MM.1S (cell line): ENCODE measurements around the gene SORBS2.

Experiments
- DNase-seq: peaks from one replicate; pipeline ENCODE4 v3.0.0-alpha.2; 2015
- H2AFZ ChIP-seq: fragments of 300-600 bp; sonication (generic); 2 replicates; pipeline ENCODE4 v1.6.0; 2016; ENCODE audit warnings: antibody characterized with exemption, low read length
- H3F3A ChIP-seq: fragments of 300-600 bp; sonication (generic); 2 replicates; pipeline ENCODE4 v1.6.1; 2016; ENCODE audit warnings: mild to moderate bottlenecking, antibody characterized with exemption, low read length, moderate library complexity, mixed read lengths; ENCODE audit not compliant: insufficient read depth
- H3K27ac ChIP-seq: fragments of 300-600 bp; sonication (generic); 2 replicates; pipeline ENCODE4 v1.5.1; 2016; ENCODE audit warnings: mild to moderate bottlenecking, low read length
- H3K27me3 ChIP-seq: fragments of 300-600 bp; sonication (generic); replicated peaks from 2 replicates; pipeline ENCODE4 v1.6.0; 2016; ENCODE audit warnings: low read length; ENCODE audit not compliant: insufficient read depth
- H3K36me3 ChIP-seq: fragments of 300-600 bp; sonication (generic); replicated peaks from 2 replicates; pipeline ENCODE4 v1.6.1; 2016; ENCODE audit warnings: mild to moderate bottlenecking, low read length, mixed read lengths; ENCODE audit not compliant: insufficient read depth
- H3K4me1 ChIP-seq: fragments of 300-600 bp; sonication (generic); 2 replicates; pipeline ENCODE4 v1.6.1; 2016; ENCODE audit warnings: low read length, mixed read lengths
- H3K4me2 ChIP-seq: fragments of 300-600 bp; sonication (generic); 2 replicates; pipeline ENCODE4 v1.6.0; 2016; ENCODE audit warnings: low read depth, low read length
- H3K4me3 ChIP-seq: fragments of 300-600 bp; sonication (generic); 2 replicates; pipeline ENCODE4 v1.5.1; 2016; ENCODE audit warnings: low read length, mixed read lengths
- H3K79me2 ChIP-seq: fragments of 300-600 bp; sonication (generic); 2 replicates; pipeline ENCODE4 v1.6.1; 2016; ENCODE audit warnings: mixed run types, low read length, mixed read lengths
- H3K9ac ChIP-seq: fragments of 300-600 bp; sonication (generic); 2 replicates; pipeline ENCODE4 v1.6.1; 2016; ENCODE audit warnings: low read length, mixed read lengths
- H3K9me2 ChIP-seq: fragments of 300-600 bp; sonication (generic); replicated peaks from 2 replicates; pipeline ENCODE4 v1.6.1; 2016; ENCODE audit warnings: mild to moderate bottlenecking, low read length, mixed read lengths; ENCODE audit not compliant: insufficient read depth
- H3K9me3 ChIP-seq: fragments of 300-600 bp; sonication (generic); replicated peaks from 2 replicates; pipeline ENCODE4 v1.6.1; 2016; ENCODE audit warnings: mild to moderate bottlenecking, low read length, mixed read lengths; ENCODE audit not compliant: insufficient read depth
- H4K20me1 ChIP-seq: fragments of 300-600 bp; sonication (generic); 2 replicates; pipeline ENCODE4 v1.6.1; 2016; ENCODE audit warnings: mild to moderate bottlenecking, low read length, moderate library complexity, mixed read lengths; ENCODE audit not compliant: insufficient read depth
- EZH2 ChIP-seq: fragments of 300-600 bp; sonication (generic); optimal IDR thresholded peaks from 2 replicates; pipeline ENCODE3; 2017; ENCODE audit warnings: low read depth, mild to moderate bottlenecking, antibody characterized with exemption, low read length, mixed read lengths
- EZH2phosphoT487 ChIP-seq: fragments of 300-600 bp; sonication (generic); IDR thresholded peaks from 2 replicates; pipeline ENCODE4 v1.6.1; 2018; ENCODE audit warnings: antibody characterized with exemption, low read length
- TF ChIP-seq, protein P1 (sequence below): fragments of 300-600 bp; sonication (generic); IDR thresholded peaks from 2 replicates; pipeline ENCODE4 v1.5.1; 2016; ENCODE audit warnings: antibody characterized with exemption, low read length, mixed read lengths

SORBS2 gene

DNA sequence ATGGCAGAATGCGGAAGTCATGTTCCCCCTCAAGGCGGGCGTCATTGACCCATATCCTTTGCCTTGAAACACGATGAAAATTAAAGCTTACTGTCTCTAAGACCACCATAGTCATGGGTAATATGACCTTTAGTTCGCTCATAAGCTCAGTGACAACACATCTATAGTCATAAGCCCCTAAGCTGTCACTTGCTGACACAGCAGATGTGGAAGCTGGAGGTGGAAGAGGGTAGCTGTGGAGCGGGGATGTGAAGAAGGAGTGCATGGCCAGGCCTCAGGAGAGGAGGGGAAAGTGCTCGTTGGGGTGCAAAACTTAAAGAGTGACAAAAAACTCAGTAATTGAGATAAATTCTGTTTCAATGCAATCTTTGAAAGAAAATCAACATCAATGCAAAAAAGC is 142.7 kb downstream of the SORBS2 start:
- no peak overlapping the region for H3K4me2 ChIP-seq
- DNase-seq, result no peak
- no peaks in the 10 kb centered on the region for H3K9me2 ChIP-seq
- no peak overlapping the region for H3K27ac ChIP-seq
- no peak overlapping the region for H3K9ac ChIP-seq
- no peaks in the 10 kb centered on the region for H3K79me2 ChIP-seq
- H3K27me3 ChIP-seq, result no peaks in the 10 kb centered on the region
- TF ChIP-seq EZH2phosphoT487 (no peak), EZH2 (no peak)
- TF ChIP-seq, protein P1, sequence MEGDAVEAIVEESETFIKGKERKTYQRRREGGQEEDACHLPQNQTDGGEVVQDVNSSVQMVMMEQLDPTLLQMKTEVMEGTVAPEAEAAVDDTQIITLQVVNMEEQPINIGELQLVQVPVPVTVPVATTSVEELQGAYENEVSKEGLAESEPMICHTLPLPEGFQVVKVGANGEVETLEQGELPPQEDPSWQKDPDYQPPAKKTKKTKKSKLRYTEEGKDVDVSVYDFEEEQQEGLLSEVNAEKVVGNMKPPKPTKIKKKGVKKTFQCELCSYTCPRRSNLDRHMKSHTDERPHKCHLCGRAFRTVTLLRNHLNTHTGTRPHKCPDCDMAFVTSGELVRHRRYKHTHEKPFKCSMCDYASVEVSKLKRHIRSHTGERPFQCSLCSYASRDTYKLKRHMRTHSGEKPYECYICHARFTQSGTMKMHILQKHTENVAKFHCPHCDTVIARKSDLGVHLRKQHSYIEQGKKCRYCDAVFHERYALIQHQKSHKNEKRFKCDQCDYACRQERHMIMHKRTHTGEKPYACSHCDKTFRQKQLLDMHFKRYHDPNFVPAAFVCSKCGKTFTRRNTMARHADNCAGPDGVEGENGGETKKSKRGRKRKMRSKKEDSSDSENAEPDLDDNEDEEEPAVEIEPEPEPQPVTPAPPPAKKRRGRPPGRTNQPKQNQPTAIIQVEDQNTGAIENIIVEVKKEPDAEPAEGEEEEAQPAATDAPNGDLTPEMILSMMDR, result no peak
- no peak overlapping the region for H2AFZ ChIP-seq
- H3K36me3 ChIP-seq, result no peaks in the 10 kb centered on the region
- H4K20me1 ChIP-seq, result no peaks in the 10 kb centered on the region
- no peaks in the 10 kb centered on the region for H3K4me1 ChIP-seq
- no peaks in the 10 kb centered on the region for H3K9me3 ChIP-seq
- no peak overlapping the region for H3K4me3 ChIP-seq
- H3F3A ChIP-seq, result no peaks in the 10 kb centered on the region

DNA sequence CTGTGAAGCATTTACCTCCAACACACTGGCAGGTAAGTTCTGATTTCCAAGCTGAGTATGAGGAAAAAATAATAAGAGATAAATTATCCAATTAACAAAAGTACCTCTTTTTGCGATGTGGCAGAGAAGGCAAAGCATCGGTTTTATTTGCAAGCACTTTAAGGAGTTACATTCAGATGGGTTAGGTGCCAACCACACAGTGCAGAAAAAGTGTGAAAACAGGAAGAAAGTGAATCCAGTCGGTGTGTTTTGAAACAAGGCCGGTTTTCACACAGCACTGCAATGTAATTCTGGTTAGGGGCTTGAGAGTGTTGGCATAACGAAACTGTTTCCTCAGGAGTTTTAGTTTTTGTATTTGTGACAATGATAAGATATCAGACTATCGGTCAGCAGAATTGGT is 145.8 kb downstream of the SORBS2 start:
- H3K9me2 ChIP-seq, result no peaks in the 10 kb centered on the region
- no peaks in the 10 kb centered on the region for H3K9me3 ChIP-seq
- no peak for DNase-seq
- no peak overlapping the region for H2AFZ ChIP-seq
- H3K9ac ChIP-seq, result no peak overlapping the region
- H4K20me1 ChIP-seq, result no peaks in the 10 kb centered on the region
- H3K27me3 ChIP-seq, result no peaks in the 10 kb centered on the region
- H3F3A ChIP-seq, result no peaks in the 10 kb centered on the region
- no peaks in the 10 kb centered on the region for H3K79me2 ChIP-seq
- no peak overlapping the region for H3K4me2 ChIP-seq
- H3K4me1 ChIP-seq, result no peaks in the 10 kb centered on the region
- TF ChIP-seq, protein P1, result no peak
- TF ChIP-seq EZH2 (no peak), EZH2phosphoT487 (no peak)
- H3K36me3 ChIP-seq, result no peaks in the 10 kb centered on the region
- no peak overlapping the region for H3K4me3 ChIP-seq
- no peak overlapping the region for H3K27ac ChIP-seq

DNA sequence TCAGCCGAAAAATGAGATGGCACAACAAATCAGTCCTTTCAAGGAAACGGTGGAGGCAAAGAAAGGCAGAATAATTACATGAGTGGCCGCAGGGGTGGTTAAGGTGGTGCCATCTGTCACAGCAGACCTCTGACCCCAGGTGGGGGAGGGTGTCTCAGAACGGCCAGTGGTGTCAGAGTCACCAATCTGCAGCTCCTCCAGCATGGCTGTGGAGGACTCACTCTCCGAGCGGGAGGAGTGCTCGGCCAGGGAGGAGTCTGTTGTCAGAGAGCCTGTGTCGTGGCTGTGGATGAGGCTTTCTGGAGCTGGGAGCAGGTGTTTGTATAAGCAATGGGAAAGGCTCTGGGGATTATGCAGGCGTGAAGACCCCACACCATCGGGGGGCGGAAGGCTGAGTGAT is 146.3 kb downstream of the SORBS2 start:
- H3K9me2 ChIP-seq, result no peaks in the 10 kb centered on the region
- H4K20me1 ChIP-seq, result no peaks in the 10 kb centered on the region
- no peak overlapping the region for H3K4me3 ChIP-seq
- no peaks in the 10 kb centered on the region for H3K9me3 ChIP-seq
- H3K4me2 ChIP-seq, result no peak overlapping the region
- no peak overlapping the region for H3K9ac ChIP-seq
- H3K4me1 ChIP-seq, result no peaks in the 10 kb centered on the region
- H3K79me2 ChIP-seq, result no peaks in the 10 kb centered on the region
- no peak for TF ChIP-seq EZH2
- TF ChIP-seq EZH2phosphoT487, result no peak
- TF ChIP-seq, protein P1, result no peak
- H3K27ac ChIP-seq, result no peak overlapping the region
- H3K27me3 ChIP-seq, result no peaks in the 10 kb centered on the region
- DNase-seq, result no peak
- H2AFZ ChIP-seq, result no peak overlapping the region
- H3K36me3 ChIP-seq, result no peaks in the 10 kb centered on the region
- no peaks in the 10 kb centered on the region for H3F3A ChIP-seq
